Activated naive CD4-positive, alpha-beta T cell treated with anti-CD3 and anti-CD28 coated beads, Interleukin-2, amount 10 ng/mL, durations not matched to agents 5 hours and 36 hours (primary cell): ENCODE measurements around the gene MORC1. TPM values are rescaled to one million over a fixed set of nuclear protein-coding genes. Genes with fewer than 3 reads are reported as not detected.

Source experiments
- total RNA-seq, 2 experiments: library from RNA; stranded (reverse); gene quantifications; one replicate each; pipeline ENCODE4 v1.2.3, GENCODE V29; 2021

The MORC1 gene
- not detected for total RNA-seq

GRCh38 chr3:109117939-109118338, at the start of gene MORC1:
Gene MORC1, minus strand, starts transcription at chr3:109118134. Its CDS starts 75 bp downstream, at chr3:109118059.

GRCh38 chr3:109136523-109136922, 18.6 kb upstream of the MORC1 start, which contains the start of gene C3orf85:
Gene C3orf85, plus strand, starts transcription at chr3:109136719. Its CDS starts 129 bp downstream, at chr3:109136848.

GRCh38 chr3:108953700-108954099, 164.2 kb downstream of the MORC1 start, which contains the start of gene GUCA1C:
Gene GUCA1C, minus strand, starts transcription at chr3:108953879. Its CDS starts 117 bp downstream, at chr3:108953762.

Other genes with a start within 250 kb of the MORC1 start
- not detected for gene GUCA1C, start 164.3 kb downstream of the MORC1 start, total RNA-seq
- gene C3orf85, start 18.6 kb upstream of the MORC1 start, total RNA-seq: not detected
- not detected for gene DPPA2, start 198.4 kb upstream of the MORC1 start, total RNA-seq
- not detected for gene DPPA4, start 219.4 kb upstream of the MORC1 start, total RNA-seq